ENCODE measurements around the gene NMD3. TPM values are rescaled to one million over a fixed set of nuclear protein-coding genes. Genes with fewer than 3 reads are reported as not detected.

The NMD3 gene
- total and polyA plus RNA-seq, 2 of the 13 experiments (the other 11 are each of a cell fraction or from before 2014, with no cell fraction given) = 44.2 to 55.2 TPM

DNA sequence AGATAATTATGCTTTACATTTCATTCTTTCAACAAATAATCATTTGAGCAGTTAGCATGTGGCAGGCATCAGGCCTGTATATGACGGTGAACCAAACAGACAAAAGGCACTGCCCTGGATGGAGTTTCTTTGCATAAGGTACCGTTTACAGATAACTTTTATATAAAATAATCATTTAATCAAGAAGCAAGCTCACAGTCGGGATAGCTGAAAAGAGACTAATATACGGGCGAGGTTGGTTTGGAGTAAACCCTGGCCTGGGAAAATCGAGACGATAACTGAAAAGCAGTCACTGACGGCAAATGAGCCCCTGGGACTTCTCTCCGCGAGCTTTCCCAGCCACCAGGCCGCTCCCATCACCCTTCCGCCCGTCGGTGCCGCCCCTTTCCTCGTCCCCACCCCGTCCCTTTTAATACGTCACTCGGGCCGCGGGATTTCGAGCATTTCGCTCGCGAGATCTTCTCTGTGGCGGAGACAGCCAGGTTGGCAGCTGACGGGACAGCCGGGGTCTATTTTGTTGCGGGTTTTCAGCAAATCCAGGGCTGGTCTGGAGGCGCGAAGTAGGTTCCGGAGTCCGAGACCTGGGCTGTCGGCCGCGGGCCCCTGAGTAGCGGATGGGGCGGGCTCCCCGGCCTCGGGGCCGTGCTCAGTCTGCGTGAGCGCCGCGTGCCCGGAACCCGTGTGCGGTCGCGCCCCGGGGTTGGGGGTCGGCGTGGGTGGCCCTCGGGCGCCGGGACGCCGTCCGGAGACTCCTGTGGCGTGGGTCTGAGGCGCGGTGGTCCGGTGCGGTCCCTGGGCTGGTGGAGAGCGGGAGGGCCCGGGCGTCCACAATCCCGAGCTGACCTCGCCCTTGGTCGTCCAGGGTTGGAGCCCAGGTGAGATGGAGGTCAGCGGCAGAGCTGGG is at the start of gene NMD3 (continued):
- no peak for TF ChIP-seq PRMT3 (CRISPR knock-in tag; IDR thresholded peaks at IDR 0.05; ENCODE audit: borderline replicate concordance, low read depth)
- TF ChIP-seq ZNF550 (CRISPR knock-in tag; IDR thresholded peaks at IDR 0.05; ENCODE audit: borderline replicate concordance) = 0 out of 2 replicates have a peak, but pooled peaks have one; percentile 84
- TF ChIP-seq, protein P1, sequence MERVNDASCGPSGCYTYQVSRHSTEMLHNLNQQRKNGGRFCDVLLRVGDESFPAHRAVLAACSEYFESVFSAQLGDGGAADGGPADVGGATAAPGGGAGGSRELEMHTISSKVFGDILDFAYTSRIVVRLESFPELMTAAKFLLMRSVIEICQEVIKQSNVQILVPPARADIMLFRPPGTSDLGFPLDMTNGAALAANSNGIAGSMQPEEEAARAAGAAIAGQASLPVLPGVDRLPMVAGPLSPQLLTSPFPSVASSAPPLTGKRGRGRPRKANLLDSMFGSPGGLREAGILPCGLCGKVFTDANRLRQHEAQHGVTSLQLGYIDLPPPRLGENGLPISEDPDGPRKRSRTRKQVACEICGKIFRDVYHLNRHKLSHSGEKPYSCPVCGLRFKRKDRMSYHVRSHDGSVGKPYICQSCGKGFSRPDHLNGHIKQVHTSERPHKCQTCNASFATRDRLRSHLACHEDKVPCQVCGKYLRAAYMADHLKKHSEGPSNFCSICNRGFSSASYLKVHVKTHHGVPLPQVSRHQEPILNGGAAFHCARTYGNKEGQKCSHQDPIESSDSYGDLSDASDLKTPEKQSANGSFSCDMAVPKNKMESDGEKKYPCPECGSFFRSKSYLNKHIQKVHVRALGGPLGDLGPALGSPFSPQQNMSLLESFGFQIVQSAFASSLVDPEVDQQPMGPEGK (CRISPR knock-in tag; IDR thresholded peaks at IDR 0.05) = peak; percentile 49; the same call in 1 of the 2 replicates
- TF ChIP-seq SCMH1 (CRISPR knock-in tag; IDR thresholded peaks at IDR 0.05; ENCODE audit: borderline replicate concordance) = no peak
- TF ChIP-seq HOXA3 (CRISPR knock-in tag; IDR thresholded peaks at IDR 0.05) = peak; percentile 74
- TF ChIP-seq SP5 (CRISPR knock-in tag; IDR thresholded peaks at IDR 0.05; ENCODE audit: borderline replicate concordance, low read depth) = 0 out of 2 replicates have a peak, but pooled peaks have one; percentile 54
- no peak for TF ChIP-seq NFE2 (CRISPR knock-in tag; IDR thresholded peaks at IDR 0.05)
- TF ChIP-seq IKZF1 (IDR thresholded peaks at IDR 0.05) = no peak
- TF ChIP-seq, protein P2, sequence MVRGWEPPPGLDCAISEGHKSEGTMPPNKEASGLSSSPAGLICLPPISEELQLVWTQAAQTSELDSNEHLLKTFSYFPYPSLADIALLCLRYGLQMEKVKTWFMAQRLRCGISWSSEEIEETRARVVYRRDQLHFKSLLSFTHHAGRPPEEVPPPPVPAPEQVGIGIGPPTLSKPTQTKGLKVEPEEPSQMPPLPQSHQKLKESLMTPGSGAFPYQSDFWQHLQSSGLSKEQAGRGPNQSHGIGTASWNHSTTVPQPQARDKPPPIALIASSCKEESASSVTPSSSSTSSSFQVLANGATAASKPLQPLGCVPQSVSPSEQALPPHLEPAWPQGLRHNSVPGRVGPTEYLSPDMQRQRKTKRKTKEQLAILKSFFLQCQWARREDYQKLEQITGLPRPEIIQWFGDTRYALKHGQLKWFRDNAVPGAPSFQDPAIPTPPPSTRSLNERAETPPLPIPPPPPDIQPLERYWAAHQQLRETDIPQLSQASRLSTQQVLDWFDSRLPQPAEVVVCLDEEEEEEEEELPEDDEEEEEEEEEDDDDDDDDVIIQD (CRISPR knock-in tag; IDR thresholded peaks at IDR 0.05; ENCODE audit: low read depth) = peak; percentile 89
- TF ChIP-seq, protein P3, sequence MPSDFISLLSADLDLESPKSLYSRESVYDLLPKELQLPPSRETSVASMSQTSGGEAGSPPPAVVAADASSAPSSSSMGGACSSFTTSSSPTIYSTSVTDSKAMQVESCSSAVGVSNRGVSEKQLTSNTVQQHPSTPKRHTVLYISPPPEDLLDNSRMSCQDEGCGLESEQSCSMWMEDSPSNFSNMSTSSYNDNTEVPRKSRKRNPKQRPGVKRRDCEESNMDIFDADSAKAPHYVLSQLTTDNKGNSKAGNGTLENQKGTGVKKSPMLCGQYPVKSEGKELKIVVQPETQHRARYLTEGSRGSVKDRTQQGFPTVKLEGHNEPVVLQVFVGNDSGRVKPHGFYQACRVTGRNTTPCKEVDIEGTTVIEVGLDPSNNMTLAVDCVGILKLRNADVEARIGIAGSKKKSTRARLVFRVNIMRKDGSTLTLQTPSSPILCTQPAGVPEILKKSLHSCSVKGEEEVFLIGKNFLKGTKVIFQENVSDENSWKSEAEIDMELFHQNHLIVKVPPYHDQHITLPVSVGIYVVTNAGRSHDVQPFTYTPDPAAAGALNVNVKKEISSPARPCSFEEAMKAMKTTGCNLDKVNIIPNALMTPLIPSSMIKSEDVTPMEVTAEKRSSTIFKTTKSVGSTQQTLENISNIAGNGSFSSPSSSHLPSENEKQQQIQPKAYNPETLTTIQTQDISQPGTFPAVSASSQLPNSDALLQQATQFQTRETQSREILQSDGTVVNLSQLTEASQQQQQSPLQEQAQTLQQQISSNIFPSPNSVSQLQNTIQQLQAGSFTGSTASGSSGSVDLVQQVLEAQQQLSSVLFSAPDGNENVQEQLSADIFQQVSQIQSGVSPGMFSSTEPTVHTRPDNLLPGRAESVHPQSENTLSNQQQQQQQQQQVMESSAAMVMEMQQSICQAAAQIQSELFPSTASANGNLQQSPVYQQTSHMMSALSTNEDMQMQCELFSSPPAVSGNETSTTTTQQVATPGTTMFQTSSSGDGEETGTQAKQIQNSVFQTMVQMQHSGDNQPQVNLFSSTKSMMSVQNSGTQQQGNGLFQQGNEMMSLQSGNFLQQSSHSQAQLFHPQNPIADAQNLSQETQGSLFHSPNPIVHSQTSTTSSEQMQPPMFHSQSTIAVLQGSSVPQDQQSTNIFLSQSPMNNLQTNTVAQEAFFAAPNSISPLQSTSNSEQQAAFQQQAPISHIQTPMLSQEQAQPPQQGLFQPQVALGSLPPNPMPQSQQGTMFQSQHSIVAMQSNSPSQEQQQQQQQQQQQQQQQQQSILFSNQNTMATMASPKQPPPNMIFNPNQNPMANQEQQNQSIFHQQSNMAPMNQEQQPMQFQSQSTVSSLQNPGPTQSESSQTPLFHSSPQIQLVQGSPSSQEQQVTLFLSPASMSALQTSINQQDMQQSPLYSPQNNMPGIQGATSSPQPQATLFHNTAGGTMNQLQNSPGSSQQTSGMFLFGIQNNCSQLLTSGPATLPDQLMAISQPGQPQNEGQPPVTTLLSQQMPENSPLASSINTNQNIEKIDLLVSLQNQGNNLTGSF (CRISPR knock-in tag; IDR thresholded peaks at IDR 0.05) = no peak
- TF ChIP-seq, protein P4, sequence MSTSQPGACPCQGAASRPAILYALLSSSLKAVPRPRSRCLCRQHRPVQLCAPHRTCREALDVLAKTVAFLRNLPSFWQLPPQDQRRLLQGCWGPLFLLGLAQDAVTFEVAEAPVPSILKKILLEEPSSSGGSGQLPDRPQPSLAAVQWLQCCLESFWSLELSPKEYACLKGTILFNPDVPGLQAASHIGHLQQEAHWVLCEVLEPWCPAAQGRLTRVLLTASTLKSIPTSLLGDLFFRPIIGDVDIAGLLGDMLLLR (CRISPR knock-in tag; IDR thresholded peaks at IDR 0.05) = no peak
- TF ChIP-seq, protein P5, sequence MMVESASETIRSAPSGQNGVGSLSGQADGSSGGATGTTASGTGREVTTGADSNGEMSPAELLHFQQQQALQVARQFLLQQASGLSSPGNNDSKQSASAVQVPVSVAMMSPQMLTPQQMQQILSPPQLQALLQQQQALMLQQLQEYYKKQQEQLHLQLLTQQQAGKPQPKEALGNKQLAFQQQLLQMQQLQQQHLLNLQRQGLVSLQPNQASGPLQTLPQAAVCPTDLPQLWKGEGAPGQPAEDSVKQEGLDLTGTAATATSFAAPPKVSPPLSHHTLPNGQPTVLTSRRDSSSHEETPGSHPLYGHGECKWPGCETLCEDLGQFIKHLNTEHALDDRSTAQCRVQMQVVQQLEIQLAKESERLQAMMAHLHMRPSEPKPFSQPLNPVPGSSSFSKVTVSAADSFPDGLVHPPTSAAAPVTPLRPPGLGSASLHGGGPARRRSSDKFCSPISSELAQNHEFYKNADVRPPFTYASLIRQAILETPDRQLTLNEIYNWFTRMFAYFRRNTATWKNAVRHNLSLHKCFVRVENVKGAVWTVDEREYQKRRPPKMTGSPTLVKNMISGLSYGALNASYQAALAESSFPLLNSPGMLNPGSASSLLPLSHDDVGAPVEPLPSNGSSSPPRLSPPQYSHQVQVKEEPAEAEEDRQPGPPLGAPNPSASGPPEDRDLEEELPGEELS (CRISPR knock-in tag; IDR thresholded peaks at IDR 0.05) = no peak; the same call in 1 of the 2 replicates
- no peak for TF ChIP-seq SP140L (CRISPR knock-in tag; IDR thresholded peaks at IDR 0.05; ENCODE audit: borderline replicate concordance)
- TF ChIP-seq HNRNPLL (IDR thresholded peaks at IDR 0.05; ENCODE audit: low read depth, low read length, poor library complexity, severe bottlenecking) = peak; percentile 50
- TF ChIP-seq RFX5 (IDR thresholded peaks at IDR 0.05; ENCODE audit: low read depth, low read length) = no peak
- no peak for TF ChIP-seq NCOR1 (IDR thresholded peaks at IDR 0.05; ENCODE audit: borderline replicate concordance, low read length)
